CD4-positive, alpha-beta T cell treated with Interleukin-15 for 4 hours (primary cell): ENCODE measurements around the gene NDEL1.

ENCODE experiments used
- DNase-seq: peaks from one replicate; pipeline ENCODE4 v3.0.0-alpha.2; 2020; ENCODE audit warnings: low spot score

NDEL1 gene

GRCh38 chr17:8480011-8480976 lies 44.6 kb downstream of the NDEL1 start:
- DNase-seq: no peak

- DNase-seq: no peak
Observed at GRCh38 chr17:8481089-8481488, 45.4 kb downstream of the NDEL1 start.

- no peak for DNase-seq
Observed at GRCh38 chr17:8481703-8482102, 46.0 kb downstream of the NDEL1 start.

- no peak for DNase-seq
Observed at GRCh38 chr17:8482546-8482945, 46.9 kb downstream of the NDEL1 start.

GRCh38 chr17:8484465-8484864 lies 48.8 kb downstream of the NDEL1 start:
- no peak for DNase-seq

GRCh38 chr17:8485491-8485890 lies 49.8 kb downstream of the NDEL1 start:
- no peak for DNase-seq

- no peak for DNase-seq
Observed at GRCh38 chr17:8487130-8487645, 51.5 kb downstream of the NDEL1 start.

- no peak for DNase-seq
Observed at GRCh38 chr17:8487743-8488142, 52.1 kb downstream of the NDEL1 start.

- DNase-seq: no peak
Observed at GRCh38 chr17:8488491-8488890, 52.8 kb downstream of the NDEL1 start.

- no peak for DNase-seq
Observed at GRCh38 chr17:8488901-8489300, 53.2 kb downstream of the NDEL1 start.

GRCh38 chr17:8489841-8490240 lies 54.2 kb downstream of the NDEL1 start:
- DNase-seq: no peak

- no peak for DNase-seq
Observed at GRCh38 chr17:8490256-8491023, 54.8 kb downstream of the NDEL1 start.

GRCh38 chr17:8492121-8492520 lies 56.4 kb downstream of the NDEL1 start:
- no peak for DNase-seq

GRCh38 chr17:8494021-8494420 lies 58.3 kb downstream of the NDEL1 start:
- DNase-seq: no peak

GRCh38 chr17:8494506-8495111 lies 58.9 kb downstream of the NDEL1 start:
- no peak for DNase-seq

GRCh38 chr17:8496081-8496480 lies 60.4 kb downstream of the NDEL1 start:
- DNase-seq: no peak

GRCh38 chr17:8499171-8499570 lies 63.5 kb downstream of the NDEL1 start:
- no peak for DNase-seq

GRCh38 chr17:8499614-8500013 lies 63.9 kb downstream of the NDEL1 start:
- no peak for DNase-seq

- no peak for DNase-seq
Observed at GRCh38 chr17:8500609-8501008, 64.9 kb downstream of the NDEL1 start.

- no peak for DNase-seq
Observed at GRCh38 chr17:8502126-8502525, 66.4 kb downstream of the NDEL1 start.

- DNase-seq: no peak
Observed at GRCh38 chr17:8503368-8503767, 67.7 kb downstream of the NDEL1 start.

GRCh38 chr17:8503807-8504206 lies 68.1 kb downstream of the NDEL1 start:
- DNase-seq: no peak
